Measurements from ENCODE around the gene NSMCE1.

The NSMCE1 gene

GRCh38 chr16:27238016-27238587 is 30.5 kb downstream of the NSMCE1 start:
- no peak for TF ChIP-seq CTCF (IDR thresholded peaks at IDR 0.05; ENCODE audit: insufficient read depth, low read length, poor library complexity, severe bottlenecking)
- H3K36me3 ChIP-seq (ENCODE audit: control insufficient read depth, insufficient read depth, low read length) = peaks cover 1% of the 10 kb centered on the region
- no peak overlapping the region for H3K4me3 ChIP-seq (replicated peaks; ENCODE audit: low read depth, low read length)
- no peaks in the 10 kb centered on the region for H3K27me3 ChIP-seq (replicated peaks; ENCODE audit: control insufficient read depth, insufficient read depth, low read length)
- no peak for DNase-seq (ENCODE audit: extremely low read depth, insufficient read length)

GRCh38 chr16:27237219-27238015 is 31.2 kb downstream of the NSMCE1 start:
- Histone ChIP-seq H3K4me3 (replicated peaks; ENCODE audit: low read depth, low read length) (no peak overlapping the region; the same call in 1 of the 2 replicates), H3K36me3 (ENCODE audit: control insufficient read depth, insufficient read depth, low read length) (peaks cover 1% of the 10 kb centered on the region), H3K27me3 (replicated peaks; ENCODE audit: control insufficient read depth, insufficient read depth, low read length) (no peaks in the 10 kb centered on the region)
- DNase-seq (ENCODE audit: extremely low read depth, insufficient read length) = peak; percentile 73
- no peak for TF ChIP-seq CTCF (IDR thresholded peaks at IDR 0.05; ENCODE audit: insufficient read depth, low read length, poor library complexity, severe bottlenecking)

GRCh38 chr16:27236635-27237218 is 31.8 kb downstream of the NSMCE1 start:
- no peak for TF ChIP-seq CTCF (IDR thresholded peaks at IDR 0.05; ENCODE audit: insufficient read depth, low read length, poor library complexity, severe bottlenecking)
- H3K36me3 ChIP-seq (ENCODE audit: control insufficient read depth, insufficient read depth, low read length) = peaks cover 1% of the 10 kb centered on the region
- no peaks in the 10 kb centered on the region for H3K27me3 ChIP-seq (replicated peaks; ENCODE audit: control insufficient read depth, insufficient read depth, low read length)
- no peak for DNase-seq (ENCODE audit: extremely low read depth, insufficient read length)
- no peak overlapping the region for H3K4me3 ChIP-seq (replicated peaks; ENCODE audit: low read depth, low read length)

- no peak for TF ChIP-seq CTCF (IDR thresholded peaks at IDR 0.05; ENCODE audit: insufficient read depth, low read length, poor library complexity, severe bottlenecking)
- Histone ChIP-seq H3K4me3 (replicated peaks; ENCODE audit: low read depth, low read length) (no peak overlapping the region), H3K36me3 (ENCODE audit: control insufficient read depth, insufficient read depth, low read length) (no peaks in the 10 kb centered on the region; the same call in 1 of the 2 replicates), H3K27me3 (replicated peaks; ENCODE audit: control insufficient read depth, insufficient read depth, low read length) (no peaks in the 10 kb centered on the region)
- DNase-seq (ENCODE audit: extremely low read depth, insufficient read length) = no peak
Measured at GRCh38 chr16:27235938-27236245, 32.7 kb downstream of the NSMCE1 start.

- Histone ChIP-seq H3K4me3 (replicated peaks; ENCODE audit: low read depth, low read length) (no peak overlapping the region), H3K36me3 (ENCODE audit: control insufficient read depth, insufficient read depth, low read length) (peaks cover 3% of the 10 kb centered on the region), H3K27me3 (replicated peaks; ENCODE audit: control insufficient read depth, insufficient read depth, low read length) (no peaks in the 10 kb centered on the region)
- DNase-seq (ENCODE audit: extremely low read depth, insufficient read length) = peak; percentile 44
- TF ChIP-seq CTCF (IDR thresholded peaks at IDR 0.05; ENCODE audit: insufficient read depth, low read length, poor library complexity, severe bottlenecking) = peak; percentile 95
Measured at GRCh38 chr16:27235055-27235937, 33.3 kb downstream of the NSMCE1 start.
